T-helper 2 cell treated with Interferon-gamma antibody and Interleukin-4, amounts not matched to agents 5 μg/mL and 100 μg/mL, for 36 hours (primary cell): ENCODE data around the gene PCDHA6.
"Not testable (repeated sequence)": the region's sequence is repeated elsewhere in the genome, so short reads cannot be mapped to it uniquely, and the experiment has no call there.

Experiments used
- DNase-seq: peaks from one replicate; pipeline ENCODE4 v3.0.0; 2021; ENCODE audit warnings: low spot score
- H3K27ac Mint-ChIP-seq: one replicate; pipeline ENCODE4 v1.8.0; 2021; ENCODE audit warnings: mild to moderate bottlenecking, mixed read lengths
- H3K27me3 Mint-ChIP-seq: one replicate; pipeline ENCODE4 v1.8.0; 2021; ENCODE audit warnings: low read depth, mixed read lengths
- H3K36me3 Mint-ChIP-seq: one replicate; pipeline ENCODE4 v1.8.0; 2021; ENCODE audit warnings: low read depth, mixed read lengths
- H3K4me1 Mint-ChIP-seq: one replicate; pipeline ENCODE4 v1.8.0; 2021; ENCODE audit warnings: low read depth, mixed read lengths
- H3K4me3 Mint-ChIP-seq: one replicate; pipeline ENCODE4 v1.8.0; 2022; ENCODE audit warnings: mild to moderate bottlenecking, moderate library complexity, mixed read lengths
- H3K9me3 Mint-ChIP-seq: one replicate; pipeline ENCODE4 v1.8.0; 2021; ENCODE audit warnings: mixed read lengths

The PCDHA6 gene

GRCh38 chr5:140827704-140828361, at the start of gene PCDHA6:
Gene PCDHA6 (plus strand): TSS chr5:140827960. CDS start chr5:140828092, 132 bp downstream.
- Mint-ChIP-seq H3K36me3 (no peaks in the 10 kb centered on the region), H3K27me3 (no peaks in the 10 kb centered on the region), H3K27ac (no peak within 1 kb of the TSS), H3K9me3 (peaks cover 36% of the 10 kb centered on the region), H3K4me1 (no peaks in the 10 kb centered on the region), H3K4me3 (peak within 1 kb of the TSS; percentile 24)
- no peak for DNase-seq

- DNase-seq: no peak
- Mint-ChIP-seq H3K27me3 (no peaks in the 10 kb centered on the region), H3K9me3 (peaks cover 74% of the 10 kb centered on the region), H3K4me1 (no peaks in the 10 kb centered on the region), H3K27ac (no peak overlapping the region), H3K36me3 (peaks cover 1% of the 10 kb centered on the region), H3K4me3 (no peak overlapping the region)
Measured at GRCh38 chr5:140780512-140780911, 47.2 kb upstream of the PCDHA6 start.

- Mint-ChIP-seq H3K4me3 (no peak within 1 kb of the TSS), H3K27me3 (no peaks in the 10 kb centered on the region), H3K36me3 (no peaks in the 10 kb centered on the region), H3K4me1 (no peaks in the 10 kb centered on the region), H3K9me3 (peaks cover 45% of the 10 kb centered on the region), H3K27ac (peak within 1 kb of the TSS; percentile 36)
- DNase-seq: no peak
Measured at GRCh38 chr5:140785905-140786686, 41.7 kb upstream of the PCDHA6 start, which contains the start of gene PCDHA1. Gene PCDHA1 (plus strand): TSS chr5:140786140.

- not testable (repeated sequence) for H3K27me3 Mint-ChIP-seq, H3K27ac Mint-ChIP-seq, H3K4me1 Mint-ChIP-seq, H3K4me3 Mint-ChIP-seq, DNase-seq, H3K36me3 Mint-ChIP-seq
- peaks cover 40% of the 10 kb centered on the region for H3K9me3 Mint-ChIP-seq
Measured at GRCh38 chr5:140787422-140787821, 40.3 kb upstream of the PCDHA6 start.

- not testable (repeated sequence) for H3K27me3 Mint-ChIP-seq, H3K4me3 Mint-ChIP-seq, DNase-seq, H3K36me3 Mint-ChIP-seq, H3K4me1 Mint-ChIP-seq, H3K27ac Mint-ChIP-seq
- peaks cover 38% of the 10 kb centered on the region for H3K9me3 Mint-ChIP-seq
Measured at GRCh38 chr5:140787849-140788504, 39.8 kb upstream of the PCDHA6 start.

- Mint-ChIP-seq H3K27ac (no peak overlapping the region), H3K9me3 (peaks cover 38% of the 10 kb centered on the region), H3K36me3 (no peaks in the 10 kb centered on the region), H3K4me1 (no peaks in the 10 kb centered on the region), H3K27me3 (no peaks in the 10 kb centered on the region), H3K4me3 (no peak overlapping the region)
- no peak for DNase-seq
Measured at GRCh38 chr5:140791089-140791488, 36.7 kb upstream of the PCDHA6 start.

- no peak for DNase-seq
- Mint-ChIP-seq H3K27me3 (no peaks in the 10 kb centered on the region), H3K4me1 (no peaks in the 10 kb centered on the region), H3K9me3 (peaks cover 36% of the 10 kb centered on the region), H3K36me3 (no peaks in the 10 kb centered on the region), H3K27ac (no peak within 1 kb of the TSS), H3K4me3 (no peak within 1 kb of the TSS)
Measured at GRCh38 chr5:140794595-140795258, 33.0 kb upstream of the PCDHA6 start, which contains the start of gene PCDHA2. Gene PCDHA2 (plus strand): TSS chr5:140794852.

GRCh38 chr5:140795259-140795641, 32.5 kb upstream of the PCDHA6 start:
- Mint-ChIP-seq H3K4me1 (no peaks in the 10 kb centered on the region), H3K4me3 (no peak overlapping the region), H3K36me3 (no peaks in the 10 kb centered on the region), H3K9me3 (peaks cover 39% of the 10 kb centered on the region), H3K27me3 (no peaks in the 10 kb centered on the region), H3K27ac (no peak overlapping the region)
- no peak for DNase-seq

- H3K9me3 Mint-ChIP-seq: peaks cover 35% of the 10 kb centered on the region
- not testable (repeated sequence) for DNase-seq, H3K27me3 Mint-ChIP-seq, H3K36me3 Mint-ChIP-seq, H3K4me3 Mint-ChIP-seq, H3K27ac Mint-ChIP-seq, H3K4me1 Mint-ChIP-seq
Measured at GRCh38 chr5:140796072-140796717, 31.6 kb upstream of the PCDHA6 start.

GRCh38 chr5:140796718-140797095, 31.1 kb upstream of the PCDHA6 start:
- Mint-ChIP-seq H3K4me3 (no peak overlapping the region), H3K27ac (no peak overlapping the region), H3K27me3 (no peaks in the 10 kb centered on the region), H3K4me1 (no peaks in the 10 kb centered on the region), H3K9me3 (peaks cover 35% of the 10 kb centered on the region), H3K36me3 (no peaks in the 10 kb centered on the region)
- no peak for DNase-seq

- Mint-ChIP-seq H3K27ac (no peak within 1 kb of the TSS), H3K9me3 (peaks cover 38% of the 10 kb centered on the region), H3K4me3 (no peak within 1 kb of the TSS), H3K36me3 (no peaks in the 10 kb centered on the region), H3K27me3 (no peaks in the 10 kb centered on the region), H3K4me1 (no peaks in the 10 kb centered on the region)
- DNase-seq: no peak
Measured at GRCh38 chr5:140800816-140801493, 26.8 kb upstream of the PCDHA6 start, which contains the start of gene PCDHA3. Gene PCDHA3 (plus strand): TSS chr5:140801057.

GRCh38 chr5:140801494-140801841, 26.3 kb upstream of the PCDHA6 start:
- no peaks in the 10 kb centered on the region for H3K27me3 Mint-ChIP-seq
- H3K4me3 Mint-ChIP-seq: no peak overlapping the region

GRCh38 chr5:140802381-140802780, 25.4 kb upstream of the PCDHA6 start:
- DNase-seq, H3K4me3 Mint-ChIP-seq, H3K27ac Mint-ChIP-seq, H3K4me1 Mint-ChIP-seq, H3K36me3 Mint-ChIP-seq, H3K27me3 Mint-ChIP-seq: not testable (repeated sequence)
- peaks cover 40% of the 10 kb centered on the region for H3K9me3 Mint-ChIP-seq

More at GRCh38 chr5:140801494-140801841, 26.3 kb upstream of the PCDHA6 start:
- Mint-ChIP-seq H3K27ac (no peak overlapping the region), H3K9me3 (peaks cover 39% of the 10 kb centered on the region), H3K36me3 (no peaks in the 10 kb centered on the region), H3K4me1 (no peaks in the 10 kb centered on the region)
- DNase-seq: no peak
